Measurements from ENCODE around the gene CHADL.
"Not testable (repeated sequence)": the region's sequence is repeated elsewhere in the genome, so short reads cannot be mapped to it uniquely, and the experiment has no call there.

The CHADL gene

GRCh38 chr22:41271787-41272186 is 31.1 kb upstream of the CHADL start:
- no peak overlapping the region for H3K9ac ChIP-seq (ENCODE audit: low read depth, low read length)
- peaks cover 72% of the 10 kb centered on the region for H3K36me3 ChIP-seq (ENCODE audit: control insufficient read depth, insufficient read depth, low read length)
- H3K4me3 ChIP-seq (ENCODE audit: low read depth, low read length): no peak overlapping the region
- H3K9me3 ChIP-seq (ENCODE audit: control insufficient read depth, insufficient read depth, low read length): no peaks in the 10 kb centered on the region
- H3K27me3 ChIP-seq (ENCODE audit: control insufficient read depth, insufficient read depth, low read length): no peaks in the 10 kb centered on the region
- H3K4me1 ChIP-seq (ENCODE audit: control insufficient read depth, insufficient read depth, low read length): no peaks in the 10 kb centered on the region

GRCh38 chr22:41267958-41268357 is 27.2 kb upstream of the CHADL start:
- peaks cover 79% of the 10 kb centered on the region for H3K36me3 ChIP-seq (ENCODE audit: control insufficient read depth, insufficient read depth, low read length)
- H3K4me3 ChIP-seq (ENCODE audit: low read depth, low read length): no peak overlapping the region
- H3K27me3 ChIP-seq (ENCODE audit: control insufficient read depth, insufficient read depth, low read length): no peaks in the 10 kb centered on the region
- H3K4me1 ChIP-seq (ENCODE audit: control insufficient read depth, insufficient read depth, low read length): no peaks in the 10 kb centered on the region
- no peaks in the 10 kb centered on the region for H3K9me3 ChIP-seq (ENCODE audit: control insufficient read depth, insufficient read depth, low read length)
- H3K9ac ChIP-seq (ENCODE audit: low read depth, low read length): no peak overlapping the region

- H3K4me3 ChIP-seq (ENCODE audit: low read depth, low read length): no peak overlapping the region
- no peaks in the 10 kb centered on the region for H3K9me3 ChIP-seq (ENCODE audit: control insufficient read depth, insufficient read depth, low read length)
- no peaks in the 10 kb centered on the region for H3K4me1 ChIP-seq (ENCODE audit: control insufficient read depth, insufficient read depth, low read length)
- no peaks in the 10 kb centered on the region for H3K27me3 ChIP-seq (ENCODE audit: control insufficient read depth, insufficient read depth, low read length)
- H3K9ac ChIP-seq (ENCODE audit: low read depth, low read length): no peak overlapping the region
- peaks cover 78% of the 10 kb centered on the region for H3K36me3 ChIP-seq (ENCODE audit: control insufficient read depth, insufficient read depth, low read length)
Measured at GRCh38 chr22:41264408-41264941, 23.7 kb upstream of the CHADL start.

- H3K4me1 ChIP-seq (ENCODE audit: control insufficient read depth, insufficient read depth, low read length): no peaks in the 10 kb centered on the region
- no peaks in the 10 kb centered on the region for H3K27me3 ChIP-seq (ENCODE audit: control insufficient read depth, insufficient read depth, low read length)
- H3K4me3 ChIP-seq (ENCODE audit: low read depth, low read length): no peak overlapping the region
- H3K36me3 ChIP-seq (ENCODE audit: control insufficient read depth, insufficient read depth, low read length): peaks cover 78% of the 10 kb centered on the region
- H3K9me3 ChIP-seq (ENCODE audit: control insufficient read depth, insufficient read depth, low read length): no peaks in the 10 kb centered on the region
- H3K9ac ChIP-seq (ENCODE audit: low read depth, low read length): no peak overlapping the region
Measured at GRCh38 chr22:41263704-41264103, 23.0 kb upstream of the CHADL start.

- H3K4me1 ChIP-seq (ENCODE audit: control insufficient read depth, insufficient read depth, low read length): no peaks in the 10 kb centered on the region
- no peaks in the 10 kb centered on the region for H3K27me3 ChIP-seq (ENCODE audit: control insufficient read depth, insufficient read depth, low read length)
- H3K36me3 ChIP-seq (ENCODE audit: control insufficient read depth, insufficient read depth, low read length): peaks cover 79% of the 10 kb centered on the region
- no peaks in the 10 kb centered on the region for H3K9me3 ChIP-seq (ENCODE audit: control insufficient read depth, insufficient read depth, low read length)
- no peak overlapping the region for H3K9ac ChIP-seq (ENCODE audit: low read depth, low read length)
- no peak overlapping the region for H3K4me3 ChIP-seq (ENCODE audit: low read depth, low read length)
Measured at GRCh38 chr22:41262250-41262765, 21.6 kb upstream of the CHADL start.

- no peaks in the 10 kb centered on the region for H3K4me1 ChIP-seq (ENCODE audit: control insufficient read depth, insufficient read depth, low read length)
- H3K27me3 ChIP-seq (ENCODE audit: control insufficient read depth, insufficient read depth, low read length): no peaks in the 10 kb centered on the region
- peaks cover 82% of the 10 kb centered on the region for H3K36me3 ChIP-seq (ENCODE audit: control insufficient read depth, insufficient read depth, low read length)
- H3K4me3 ChIP-seq (ENCODE audit: low read depth, low read length): no peak overlapping the region
- no peaks in the 10 kb centered on the region for H3K9me3 ChIP-seq (ENCODE audit: control insufficient read depth, insufficient read depth, low read length)
- H3K9ac ChIP-seq (ENCODE audit: low read depth, low read length): no peak overlapping the region
Measured at GRCh38 chr22:41261541-41262249, 21.0 kb upstream of the CHADL start.

- no peaks in the 10 kb centered on the region for H3K27me3 ChIP-seq (ENCODE audit: control insufficient read depth, insufficient read depth, low read length)
- H3K36me3 ChIP-seq (ENCODE audit: control insufficient read depth, insufficient read depth, low read length): peaks cover 86% of the 10 kb centered on the region
- H3K4me1 ChIP-seq (ENCODE audit: control insufficient read depth, insufficient read depth, low read length): no peaks in the 10 kb centered on the region
- no peaks in the 10 kb centered on the region for H3K9me3 ChIP-seq (ENCODE audit: control insufficient read depth, insufficient read depth, low read length)
- no peak overlapping the region for H3K4me3 ChIP-seq (ENCODE audit: low read depth, low read length)
- no peak overlapping the region for H3K9ac ChIP-seq (ENCODE audit: low read depth, low read length)
Measured at GRCh38 chr22:41260871-41261270, 20.1 kb upstream of the CHADL start.

GRCh38 chr22:41259756-41260155 is 19.0 kb upstream of the CHADL start:
- not testable (repeated sequence) for H3K9me3 ChIP-seq (ENCODE audit: control insufficient read depth, insufficient read depth, low read length); H3K4me1 ChIP-seq (ENCODE audit: control insufficient read depth, insufficient read depth, low read length); H3K9ac ChIP-seq (ENCODE audit: low read depth, low read length); H3K4me3 ChIP-seq (ENCODE audit: low read depth, low read length); H3K27me3 ChIP-seq (ENCODE audit: control insufficient read depth, insufficient read depth, low read length)
- H3K36me3 ChIP-seq (ENCODE audit: control insufficient read depth, insufficient read depth, low read length): peaks cover 87% of the 10 kb centered on the region

- H3K36me3 ChIP-seq (ENCODE audit: control insufficient read depth, insufficient read depth, low read length): peaks cover 84% of the 10 kb centered on the region
- no peak overlapping the region for H3K9ac ChIP-seq (ENCODE audit: low read depth, low read length)
- H3K9me3 ChIP-seq (ENCODE audit: control insufficient read depth, insufficient read depth, low read length): no peaks in the 10 kb centered on the region
- no peak overlapping the region for H3K4me3 ChIP-seq (ENCODE audit: low read depth, low read length)
- H3K27me3 ChIP-seq (ENCODE audit: control insufficient read depth, insufficient read depth, low read length): no peaks in the 10 kb centered on the region
- H3K4me1 ChIP-seq (ENCODE audit: control insufficient read depth, insufficient read depth, low read length): no peaks in the 10 kb centered on the region
Measured at GRCh38 chr22:41257696-41258095, 17.0 kb upstream of the CHADL start.

GRCh38 chr22:41256254-41257253 is 15.8 kb upstream of the CHADL start:
- Histone ChIP-seq H3K36me3 (ENCODE audit: control insufficient read depth, insufficient read depth, low read length) (peaks cover 80% of the 10 kb centered on the region), H3K4me1 (ENCODE audit: control insufficient read depth, insufficient read depth, low read length) (no peaks in the 10 kb centered on the region), H3K9ac (ENCODE audit: low read depth, low read length) (no peak overlapping the region), H3K9me3 (ENCODE audit: control insufficient read depth, insufficient read depth, low read length) (no peaks in the 10 kb centered on the region), H3K4me3 (ENCODE audit: low read depth, low read length) (no peak overlapping the region), H3K27me3 (ENCODE audit: control insufficient read depth, insufficient read depth, low read length) (no peaks in the 10 kb centered on the region)

- H3K4me3 ChIP-seq (ENCODE audit: low read depth, low read length): no peak overlapping the region
- no peaks in the 10 kb centered on the region for H3K9me3 ChIP-seq (ENCODE audit: control insufficient read depth, insufficient read depth, low read length)
- H3K27me3 ChIP-seq (ENCODE audit: control insufficient read depth, insufficient read depth, low read length): no peaks in the 10 kb centered on the region
- no peak overlapping the region for H3K9ac ChIP-seq (ENCODE audit: low read depth, low read length)
- H3K36me3 ChIP-seq (ENCODE audit: control insufficient read depth, insufficient read depth, low read length): peaks cover 89% of the 10 kb centered on the region
- no peaks in the 10 kb centered on the region for H3K4me1 ChIP-seq (ENCODE audit: control insufficient read depth, insufficient read depth, low read length)
Measured at GRCh38 chr22:41254230-41254629, 13.5 kb upstream of the CHADL start.
